ENCODE results near the gene ARRDC1. TPM values are rescaled to one million over a fixed set of nuclear protein-coding genes. Genes with fewer than 3 reads are reported as not detected.
A peak's percentile ranks its signal among the peaks of the same experiment; 100 is the strongest.

The ARRDC1 gene
- total and polyA plus RNA-seq, 9 of the 15 experiments (the other 6 are each of a cell fraction or from before 2014, with no cell fraction given), result 0.21 to 45.3 (median 18.6) TPM

DNA sequence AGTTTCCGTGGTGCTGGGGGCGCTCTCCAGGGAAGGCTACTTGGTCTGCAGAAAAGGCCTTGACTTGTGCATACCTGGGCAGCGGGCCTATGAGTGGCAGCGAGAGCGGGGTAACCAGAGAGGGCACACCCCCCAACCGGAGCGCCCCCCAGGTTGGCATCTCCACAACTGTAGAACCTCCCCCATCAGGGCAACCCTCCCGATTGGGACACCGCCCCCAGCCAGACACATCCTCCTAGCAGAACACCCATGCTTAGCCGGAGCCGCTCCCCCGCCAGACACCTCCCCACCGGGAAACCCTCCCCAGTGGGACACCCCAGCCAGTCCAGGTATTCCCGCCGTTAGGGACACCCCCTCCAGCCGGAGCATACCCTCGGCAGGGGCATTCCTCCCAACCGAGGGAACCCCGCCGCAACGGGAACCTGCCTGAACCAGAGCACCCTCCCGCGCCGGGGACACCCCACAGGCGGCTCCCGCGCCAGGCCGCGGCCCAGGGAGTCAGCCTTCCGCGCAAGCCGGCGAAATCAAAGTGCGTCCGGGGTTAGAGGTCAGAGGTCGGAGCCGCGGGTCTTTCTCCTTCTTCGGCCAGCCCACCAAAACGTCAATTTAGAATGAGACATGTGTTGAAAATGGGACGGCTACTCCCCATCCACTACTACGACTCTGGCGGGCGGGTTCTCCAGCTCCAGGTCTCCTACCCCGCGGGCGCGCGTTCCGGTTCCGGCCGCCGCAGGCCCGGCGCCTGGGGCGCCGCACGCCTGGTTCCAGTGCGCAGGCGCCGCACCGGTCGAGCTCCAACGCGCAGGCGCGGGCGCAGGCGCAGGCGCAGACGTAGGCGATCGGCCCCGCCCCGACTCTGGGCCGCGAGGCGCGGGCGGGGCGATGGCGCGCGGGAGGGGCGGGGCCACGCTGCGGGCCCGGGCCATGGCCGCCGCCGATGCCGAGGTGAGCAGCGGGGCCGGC, 12.9 kb downstream of the ARRDC1 start, which contains the start of gene EHMT1:
Gene EHMT1 (plus strand): TSS at position 901 of the 963 bp plus-strand sequence. CDS start 24 bp downstream, at position 925.
- TSS peak; percentile 77 for BruUV-seq (replicated peaks)
- peak; percentile 78 for ATAC-seq
- peak; percentile 90 to 98 (median 96) for DNase-seq (ENCODE audit: extremely low read depth in 1 of 4, low spot score in 3 of 4)
- Histone ChIP-seq H3K9ac (ENCODE audit: insufficient read depth in 1 of 2, low read depth in 2 of 2, low read length in 2 of 2) (peak within 1 kb of the TSS; percentile 80 to 98), H2AFZ (ENCODE audit: low read depth, low read length) (peak within 1 kb of the TSS; percentile 97), H3K27me3 (ENCODE audit: control insufficient read depth in 2 of 2, insufficient read depth in 2 of 2, low read length in 2 of 2) (no peaks in the 10 kb centered on the region), H3K9me1 (ENCODE audit: control insufficient read depth, insufficient read depth, low read length) (no peaks in the 10 kb centered on the region), H3K27ac (ENCODE audit: extremely low read depth, low read depth, low read length) (peak within 1 kb of the TSS; percentile 91), H3K36me3 (ENCODE audit: control insufficient read depth, insufficient read depth, low read length) (peaks cover 63% of the 10 kb centered on the region), H4K20me1 (replicated peaks; ENCODE audit: control insufficient read depth, insufficient read depth, low read length) (peaks cover 4% of the 10 kb centered on the region), H3K4me3 (peak within 1 kb of the TSS; percentile 75), H3K79me2 (ENCODE audit: control insufficient read depth, insufficient read depth, low read length) (peaks cover 62% of the 10 kb centered on the region), H3K4me1 (replicated peaks in 1 of 2; ENCODE audit: control insufficient read depth in 2 of 2, insufficient read depth in 2 of 2, low read length in 2 of 2) (peaks cover 29 to 54% of the 10 kb centered on the region in 2 experiments), H3K4me2 (ENCODE audit: insufficient read depth, low read length) (peak within 1 kb of the TSS; percentile 93), H3K9me3 (replicated peaks; ENCODE audit: control insufficient read depth, insufficient read depth, low read depth, low read length) (no peaks in the 10 kb centered on the region)
- peak; percentile 19 for FAIRE-seq
- intact Hi-C loops (cut with micrococcal nuclease), result no loop called here
- ChIA-PET CTCF (ENCODE audit: low intra/inter-chr PET ratio) (no interaction called here), POLR2A (interaction anchor here (0.8 to 1.7 kb wide), 11 partner anchors 7 to 485 kb away, joined by 3 to 11 read pairs (median 4); partner anchors contain the start of genes ARRDC1 and ZMYND19)
- 1% methylated on average over 70 of the region's 94 CpGs for WGBS (ENCODE audit: insufficient coverage, low coverage, missing lambda C conversion rate)
- in situ Hi-C loops (cut with MboI), result no loop called here
- TF ChIP-seq, protein P1, sequence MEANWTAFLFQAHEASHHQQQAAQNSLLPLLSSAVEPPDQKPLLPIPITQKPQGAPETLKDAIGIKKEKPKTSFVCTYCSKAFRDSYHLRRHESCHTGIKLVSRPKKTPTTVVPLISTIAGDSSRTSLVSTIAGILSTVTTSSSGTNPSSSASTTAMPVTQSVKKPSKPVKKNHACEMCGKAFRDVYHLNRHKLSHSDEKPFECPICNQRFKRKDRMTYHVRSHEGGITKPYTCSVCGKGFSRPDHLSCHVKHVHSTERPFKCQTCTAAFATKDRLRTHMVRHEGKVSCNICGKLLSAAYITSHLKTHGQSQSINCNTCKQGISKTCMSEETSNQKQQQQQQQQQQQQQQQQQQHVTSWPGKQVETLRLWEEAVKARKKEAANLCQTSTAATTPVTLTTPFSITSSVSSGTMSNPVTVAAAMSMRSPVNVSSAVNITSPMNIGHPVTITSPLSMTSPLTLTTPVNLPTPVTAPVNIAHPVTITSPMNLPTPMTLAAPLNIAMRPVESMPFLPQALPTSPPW (CRISPR knock-in tag; IDR thresholded peaks at IDR 0.05), result peak; percentile 92
- TF ChIP-seq NRF1 (conservative IDR thresholded peaks at IDR 0.05 in 1 of 2, IDR thresholded peaks at IDR 0.05 in 1 of 2) (peak; percentile 95), CTBP1 (IDR thresholded peaks at IDR 0.05; ENCODE audit: borderline replicate concordance) (peak; percentile 54; the same call in 1 of the 2 replicates), ZNF184 (CRISPR knock-in tag; IDR thresholded peaks at IDR 0.05) (no peak), MXI1 (IDR thresholded peaks at IDR 0.05; ENCODE audit: low read depth, low read length) (no peak), PCBP2 (IDR thresholded peaks at IDR 0.05; ENCODE audit: low read depth, low read length, poor library complexity, severe bottlenecking) (no peak), PHF8 (IDR thresholded peaks at IDR 0.05; ENCODE audit: borderline replicate concordance, low read length) (peak; percentile 93; the same call in 1 of the 2 replicates), NUFIP1 (IDR thresholded peaks at IDR 0.05; ENCODE audit: partially characterized antibody) (no peak), TCF7L2 (IDR thresholded peaks at IDR 0.05; ENCODE audit: low read depth, low read length) (no peak), ZFX (CRISPR knock-in tag; IDR thresholded peaks at IDR 0.05) (peak; percentile 93), STAT5B (CRISPR knock-in tag; IDR thresholded peaks at IDR 0.05) (no peak)
- TF ChIP-seq, protein P2, sequence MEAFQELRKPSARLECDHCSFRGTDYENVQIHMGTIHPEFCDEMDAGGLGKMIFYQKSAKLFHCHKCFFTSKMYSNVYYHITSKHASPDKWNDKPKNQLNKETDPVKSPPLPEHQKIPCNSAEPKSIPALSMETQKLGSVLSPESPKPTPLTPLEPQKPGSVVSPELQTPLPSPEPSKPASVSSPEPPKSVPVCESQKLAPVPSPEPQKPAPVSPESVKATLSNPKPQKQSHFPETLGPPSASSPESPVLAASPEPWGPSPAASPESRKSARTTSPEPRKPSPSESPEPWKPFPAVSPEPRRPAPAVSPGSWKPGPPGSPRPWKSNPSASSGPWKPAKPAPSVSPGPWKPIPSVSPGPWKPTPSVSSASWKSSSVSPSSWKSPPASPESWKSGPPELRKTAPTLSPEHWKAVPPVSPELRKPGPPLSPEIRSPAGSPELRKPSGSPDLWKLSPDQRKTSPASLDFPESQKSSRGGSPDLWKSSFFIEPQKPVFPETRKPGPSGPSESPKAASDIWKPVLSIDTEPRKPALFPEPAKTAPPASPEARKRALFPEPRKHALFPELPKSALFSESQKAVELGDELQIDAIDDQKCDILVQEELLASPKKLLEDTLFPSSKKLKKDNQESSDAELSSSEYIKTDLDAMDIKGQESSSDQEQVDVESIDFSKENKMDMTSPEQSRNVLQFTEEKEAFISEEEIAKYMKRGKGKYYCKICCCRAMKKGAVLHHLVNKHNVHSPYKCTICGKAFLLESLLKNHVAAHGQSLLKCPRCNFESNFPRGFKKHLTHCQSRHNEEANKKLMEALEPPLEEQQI (IDR thresholded peaks at IDR 0.05), result no peak
- TF ChIP-seq, protein P3, sequence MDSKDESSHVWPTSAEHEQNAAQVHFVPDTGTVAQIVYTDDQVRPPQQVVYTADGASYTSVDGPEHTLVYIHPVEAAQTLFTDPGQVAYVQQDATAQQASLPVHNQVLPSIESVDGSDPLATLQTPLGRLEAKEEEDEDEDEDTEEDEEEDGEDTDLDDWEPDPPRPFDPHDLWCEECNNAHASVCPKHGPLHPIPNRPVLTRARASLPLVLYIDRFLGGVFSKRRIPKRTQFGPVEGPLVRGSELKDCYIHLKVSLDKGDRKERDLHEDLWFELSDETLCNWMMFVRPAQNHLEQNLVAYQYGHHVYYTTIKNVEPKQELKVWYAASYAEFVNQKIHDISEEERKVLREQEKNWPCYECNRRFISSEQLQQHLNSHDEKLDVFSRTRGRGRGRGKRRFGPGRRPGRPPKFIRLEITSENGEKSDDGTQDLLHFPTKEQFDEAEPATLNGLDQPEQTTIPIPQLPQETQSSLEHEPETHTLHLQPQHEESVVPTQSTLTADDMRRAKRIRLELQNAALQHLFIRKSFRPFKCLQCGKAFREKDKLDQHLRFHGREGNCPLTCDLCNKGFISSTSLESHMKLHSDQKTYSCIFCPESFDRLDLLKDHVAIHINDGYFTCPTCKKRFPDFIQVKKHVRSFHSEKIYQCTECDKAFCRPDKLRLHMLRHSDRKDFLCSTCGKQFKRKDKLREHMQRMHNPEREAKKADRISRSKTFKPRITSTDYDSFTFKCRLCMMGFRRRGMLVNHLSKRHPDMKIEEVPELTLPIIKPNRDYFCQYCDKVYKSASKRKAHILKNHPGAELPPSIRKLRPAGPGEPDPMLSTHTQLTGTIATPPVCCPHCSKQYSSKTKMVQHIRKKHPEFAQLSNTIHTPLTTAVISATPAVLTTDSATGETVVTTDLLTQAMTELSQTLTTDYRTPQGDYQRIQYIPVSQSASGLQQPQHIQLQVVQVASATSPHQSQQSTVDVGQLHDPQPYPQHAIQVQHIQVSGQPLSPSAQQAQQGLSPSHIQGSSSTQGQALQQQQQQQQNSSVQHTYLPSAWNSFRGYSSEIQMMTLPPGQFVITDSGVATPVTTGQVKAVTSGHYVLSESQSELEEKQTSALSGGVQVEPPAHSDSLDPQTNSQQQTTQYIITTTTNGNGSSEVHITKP (IDR thresholded peaks at IDR 0.05; ENCODE audit: partially characterized antibody), result no peak

Data from K562 (cell line).